NCI-H748 treated with DMSO at 0.1 percent for 48 hours (cell line): ENCODE results near the gene ZNF277.
"Not testable (repeated sequence)": the region's sequence is repeated elsewhere in the genome, so short reads cannot be mapped to it uniquely, and the experiment has no call there.

ENCODE experiments used
- DNase-seq: peaks from one replicate; lab custom pipeline; 2025; lab: John Stamatoyannopoulos, UW

Gene ZNF277

DNA sequence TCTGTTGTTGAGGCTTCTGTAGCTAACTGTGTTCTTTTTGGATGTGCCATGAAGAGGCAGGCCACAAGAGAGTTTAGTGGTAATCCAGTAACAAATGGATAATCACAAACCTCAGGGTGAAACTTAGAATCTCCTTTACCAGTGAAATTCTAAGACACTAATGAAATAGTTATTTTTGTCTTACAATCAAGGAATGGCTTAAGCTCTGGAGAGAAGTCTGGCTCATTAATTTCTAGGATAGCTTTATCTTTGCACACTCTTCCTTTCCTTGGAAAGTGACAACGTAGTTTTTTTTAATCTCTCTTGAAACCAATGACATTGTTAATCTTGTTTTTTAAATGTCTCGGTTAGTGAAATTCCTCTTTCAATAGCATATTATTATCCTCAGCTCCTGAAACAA lies 150.1 kb downstream of the ZNF277 start:
- no peak for DNase-seq

DNA sequence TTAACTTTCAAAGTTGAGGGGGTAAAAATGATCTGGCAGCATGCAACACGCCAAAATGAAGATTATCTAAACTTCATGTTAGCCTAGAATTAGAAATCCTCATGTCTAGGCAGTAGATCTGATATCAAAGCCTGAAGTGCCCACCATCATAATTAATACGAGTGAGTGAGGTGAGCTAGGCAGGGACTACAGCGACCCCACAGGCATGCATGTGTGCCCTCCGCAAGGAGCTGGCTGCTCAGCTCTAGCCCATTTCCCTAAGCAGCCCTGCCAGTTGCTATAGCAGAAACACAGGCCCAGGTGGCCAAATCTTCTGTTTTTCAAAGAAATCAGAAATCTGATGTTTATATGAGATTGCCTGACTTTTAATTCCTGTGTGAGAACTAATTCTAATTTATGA lies 150.6 kb downstream of the ZNF277 start:
- no peak for DNase-seq

DNA sequence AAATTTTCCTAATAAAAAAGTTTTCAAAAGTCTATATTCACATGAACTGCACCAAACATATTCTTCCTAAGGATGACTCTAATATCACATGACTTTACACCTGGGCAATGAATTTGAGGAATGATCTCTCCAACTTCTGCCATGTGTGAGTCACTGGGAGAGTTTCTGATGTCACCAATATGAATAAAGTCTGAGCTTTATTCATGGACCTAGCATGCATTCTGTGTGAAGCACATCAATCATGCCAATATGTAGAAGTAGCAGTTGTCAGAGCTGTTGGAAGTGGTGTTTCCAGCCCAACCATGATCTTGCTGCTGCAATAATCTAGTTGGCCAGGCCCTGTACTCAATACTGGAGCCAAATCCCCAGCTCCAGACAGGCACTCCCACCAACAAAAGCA lies 152.0 kb downstream of the ZNF277 start:
- no peak for DNase-seq

DNA sequence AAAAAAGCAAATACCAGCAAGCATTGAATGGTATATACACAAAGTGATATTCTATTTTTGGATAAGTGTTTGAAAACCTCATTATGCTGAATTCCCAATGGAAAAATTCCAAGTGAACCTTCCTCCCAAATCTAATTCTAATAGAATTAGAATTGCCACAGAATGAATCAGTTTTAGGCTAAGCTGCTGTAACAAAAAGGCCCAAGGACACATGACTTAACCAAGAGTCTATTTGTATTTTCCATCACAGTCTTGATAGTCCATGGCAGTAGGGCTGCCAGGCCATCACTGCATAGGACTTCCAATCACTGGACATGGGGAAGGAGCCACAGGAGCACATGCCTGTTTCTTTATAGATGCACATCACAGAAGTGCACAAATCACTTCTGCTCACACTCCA lies 152.6 kb downstream of the ZNF277 start:
- DNase-seq: no peak

DNA sequence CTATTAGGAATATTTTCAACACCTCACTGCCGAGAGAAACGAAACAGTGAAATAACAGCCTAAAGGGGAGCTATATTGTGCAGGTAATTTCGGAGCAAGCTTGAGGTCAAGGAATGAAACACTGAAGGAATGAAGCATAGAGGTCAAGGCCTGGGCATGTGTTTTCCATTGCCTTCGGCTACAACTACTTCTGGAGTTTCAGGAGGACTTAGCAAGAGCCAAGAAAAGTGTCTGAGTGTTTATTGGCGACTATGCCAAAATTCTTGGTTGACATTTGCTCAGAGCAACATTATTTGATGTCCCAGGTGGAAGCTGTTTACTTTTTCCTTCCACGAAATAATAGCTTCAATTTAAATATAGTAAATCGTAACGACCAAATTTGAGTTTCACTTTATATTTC lies 154.2 kb downstream of the ZNF277 start:
- DNase-seq: no peak

- DNase-seq: no peak
These were observed 154.7 kb downstream of the ZNF277 start for GRCh38 chr7:112361154-112361553.

GRCh38 chr7:112362053-112362650 lies 155.7 kb downstream of the ZNF277 start:
- DNase-seq: no peak

DNA sequence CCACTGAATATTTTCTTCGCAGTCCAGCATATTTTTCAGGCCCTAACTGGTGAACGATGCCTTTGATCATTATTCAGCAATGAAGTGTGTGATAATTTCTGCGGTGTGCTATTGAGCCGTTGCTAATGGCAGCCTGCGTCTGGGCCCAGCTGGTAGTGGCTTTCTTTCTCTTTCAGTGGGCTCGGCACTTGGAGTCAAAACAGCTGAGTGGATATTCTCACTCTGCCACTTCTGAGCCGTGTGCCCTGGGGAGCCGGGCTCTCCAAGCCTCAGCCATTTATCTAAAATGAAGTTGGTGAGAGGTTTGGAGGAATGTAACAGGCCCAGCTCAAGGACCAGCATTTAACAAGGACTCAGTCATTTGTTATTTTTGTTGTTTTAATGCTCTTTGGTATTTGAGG lies 156.2 kb downstream of the ZNF277 start:
- no peak for DNase-seq

DNA sequence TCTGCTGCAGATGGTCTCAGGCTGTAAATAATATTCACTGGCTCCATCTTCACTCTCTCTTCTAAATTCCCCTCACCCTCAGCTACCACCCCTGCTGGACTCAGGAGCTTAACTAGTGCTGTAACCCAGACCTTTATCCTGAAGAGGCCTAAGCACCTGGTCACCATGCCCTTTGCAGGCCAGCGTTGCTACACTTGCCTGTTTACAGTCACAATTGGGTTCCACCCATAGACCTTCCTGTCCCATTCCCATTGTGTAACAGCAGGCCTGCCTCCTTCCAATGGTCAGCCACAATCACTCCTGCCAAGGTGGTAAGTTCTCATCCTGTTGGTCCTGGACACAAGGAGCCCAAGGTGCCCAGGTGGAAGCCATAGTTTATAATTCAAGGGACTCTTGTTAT lies 157.9 kb downstream of the ZNF277 start:
- DNase-seq: no peak

DNA sequence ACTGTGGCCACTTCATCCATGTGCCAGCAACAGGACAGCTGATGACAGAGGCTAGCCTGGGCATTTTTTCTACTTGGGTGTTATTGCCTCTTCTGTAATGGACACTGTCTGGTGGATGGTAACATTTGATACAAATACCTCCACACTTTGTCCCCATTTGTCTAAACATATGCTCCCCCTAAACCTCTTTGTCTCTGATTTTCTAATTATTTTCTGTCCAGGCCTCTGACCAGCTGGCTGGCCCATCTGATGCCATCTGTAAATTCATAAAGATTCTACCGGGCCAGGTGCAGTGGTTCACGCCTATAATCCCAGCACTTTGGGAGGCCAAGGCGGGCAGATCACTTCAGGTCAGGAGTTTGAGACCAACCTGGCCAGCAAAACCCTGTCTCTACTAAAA lies 159.1 kb downstream of the ZNF277 start:
- DNase-seq: no peak

DNA sequence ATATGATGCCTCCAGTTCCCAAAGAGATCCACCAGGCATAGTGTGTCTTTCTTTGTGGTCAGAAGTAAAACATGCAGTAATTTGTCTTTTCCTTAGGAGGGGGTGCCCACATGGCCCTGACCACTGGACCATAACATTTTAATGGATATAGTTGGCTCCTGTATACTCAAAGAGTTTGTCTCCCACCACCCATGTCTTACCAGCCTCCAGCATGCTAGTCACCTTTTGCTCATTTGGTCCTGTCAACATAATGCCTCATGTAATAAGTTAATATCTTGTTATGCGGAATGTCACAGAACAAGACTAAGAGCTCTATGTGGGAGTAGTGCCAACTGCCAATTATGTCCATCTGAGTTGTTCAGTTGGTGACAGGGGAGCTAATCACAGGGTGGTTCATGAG lies 160.4 kb downstream of the ZNF277 start:
- no peak for DNase-seq

GRCh38 chr7:112370436-112370835 lies 163.9 kb downstream of the ZNF277 start:
- peak; percentile 27 for DNase-seq

DNA sequence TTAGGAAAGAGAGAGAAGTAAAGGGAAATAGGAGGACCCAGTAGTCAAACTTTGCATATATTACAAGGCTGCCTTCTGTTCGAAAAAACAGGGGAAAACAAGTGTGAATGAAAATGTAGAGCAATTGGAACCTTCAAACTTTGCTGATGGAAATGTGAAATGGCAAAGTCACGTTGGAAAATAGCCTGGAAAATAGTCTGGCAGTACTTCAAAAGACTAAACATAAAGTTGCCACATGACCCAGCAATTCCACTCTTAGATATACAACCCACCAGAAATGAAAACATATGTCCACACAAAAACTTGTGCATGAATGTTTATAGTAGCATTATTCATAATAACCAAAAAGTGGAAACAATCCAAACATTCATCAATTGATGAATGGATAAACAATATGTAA lies 165.2 kb downstream of the ZNF277 start:
- no peak for DNase-seq

DNA sequence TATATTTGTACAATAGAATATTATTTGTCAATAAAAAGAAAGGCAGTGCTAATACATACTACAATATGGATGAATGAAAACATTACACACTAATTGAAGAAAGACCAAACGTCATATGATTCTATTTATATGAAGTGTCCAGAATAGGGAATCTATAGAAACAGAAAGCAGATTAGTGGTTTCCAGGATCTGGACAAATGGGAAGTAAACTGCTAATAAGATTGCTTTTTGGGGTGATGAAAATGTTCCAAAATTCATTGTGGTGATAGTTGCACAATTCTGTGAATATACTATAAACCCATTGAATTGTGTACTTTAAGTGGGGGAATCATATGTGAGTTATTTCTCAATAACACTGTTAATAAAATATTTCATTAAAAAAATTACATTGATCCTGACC lies 165.6 kb downstream of the ZNF277 start:
- no peak for DNase-seq

DNA sequence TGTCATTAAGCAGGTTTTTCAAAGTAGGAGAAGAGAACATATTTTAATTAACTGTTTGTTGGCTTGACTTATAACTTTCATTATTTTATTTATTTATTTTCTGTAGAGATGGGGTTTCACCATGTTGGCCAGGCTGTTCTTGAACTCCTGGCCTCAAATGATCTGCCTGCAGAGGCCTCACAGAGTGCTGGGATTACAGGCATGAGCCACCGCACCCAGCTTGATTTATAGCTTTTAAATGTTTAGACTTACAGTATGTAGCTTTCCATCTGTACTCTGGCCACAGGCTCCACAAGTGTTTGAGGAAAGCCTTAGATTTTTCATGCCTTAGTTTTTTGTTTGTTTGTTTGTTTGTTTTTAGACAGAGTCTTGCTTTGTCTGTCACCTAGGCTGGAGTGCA lies 171.1 kb downstream of the ZNF277 start:
- DNase-seq: no peak

DNA sequence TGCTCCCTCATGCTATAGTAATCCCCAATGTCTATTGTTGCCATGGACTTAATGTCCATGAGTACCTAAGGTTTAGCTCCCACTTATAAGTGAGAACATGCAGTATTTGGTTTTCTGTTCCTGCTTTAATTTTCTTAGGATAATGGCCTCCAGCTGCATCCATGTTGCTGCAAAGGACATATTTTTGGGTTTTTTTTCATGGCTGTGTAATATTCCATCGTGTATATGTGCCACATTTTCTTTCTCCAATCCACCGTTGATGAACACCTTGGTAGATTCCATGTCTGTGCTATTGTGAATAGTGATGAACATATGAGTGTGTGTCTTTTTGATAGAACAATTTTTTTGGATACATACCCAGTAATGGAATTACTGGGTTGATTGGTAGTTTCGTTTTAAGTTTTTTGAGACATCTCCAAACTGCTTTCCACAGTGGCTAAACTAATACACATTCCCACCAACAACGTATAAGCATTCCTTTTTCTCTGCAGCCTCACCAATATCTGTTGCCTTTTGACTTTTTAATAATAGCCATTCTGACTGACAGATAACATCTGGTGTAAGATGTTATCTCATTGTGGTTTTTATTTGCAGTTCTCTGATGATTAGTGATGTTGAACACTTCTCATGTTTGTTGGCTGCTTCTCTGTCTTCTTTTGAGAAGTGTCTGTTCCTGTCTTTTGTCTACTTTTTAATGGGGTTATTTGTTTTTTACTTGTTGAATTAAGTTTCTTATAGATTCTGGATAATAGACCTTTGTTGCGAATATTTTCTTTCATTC lies 175.0 kb downstream of the ZNF277 start:
- peak; percentile 58 for DNase-seq

- DNase-seq: no peak
These were observed 177.3 kb downstream of the ZNF277 start for GRCh38 chr7:112383671-112384417.

DNA sequence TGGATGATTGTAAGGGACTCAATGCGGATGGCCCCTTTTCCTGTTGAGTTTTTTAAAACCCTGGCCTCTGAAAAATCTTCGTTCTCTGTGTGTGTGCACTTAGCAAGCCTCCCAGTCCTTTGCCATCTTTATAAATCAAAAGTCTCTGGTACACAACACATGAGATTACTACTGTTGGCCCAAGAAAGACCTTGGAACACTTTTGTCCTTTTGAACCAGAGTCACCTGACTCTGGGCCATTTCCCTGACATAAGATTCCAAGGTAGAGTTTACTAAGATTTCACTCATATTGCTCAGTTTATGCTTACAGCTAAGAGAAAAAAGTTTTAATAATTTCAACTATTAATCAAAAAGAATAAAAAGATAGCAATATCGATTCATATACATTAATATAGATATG lies 179.0 kb downstream of the ZNF277 start:
- no peak for DNase-seq

GRCh38 chr7:112386619-112387018 lies 180.1 kb downstream of the ZNF277 start:
- no peak for DNase-seq

- no peak for DNase-seq
These were observed 183.7 kb downstream of the ZNF277 start for GRCh38 chr7:112390167-112390566.

DNA sequence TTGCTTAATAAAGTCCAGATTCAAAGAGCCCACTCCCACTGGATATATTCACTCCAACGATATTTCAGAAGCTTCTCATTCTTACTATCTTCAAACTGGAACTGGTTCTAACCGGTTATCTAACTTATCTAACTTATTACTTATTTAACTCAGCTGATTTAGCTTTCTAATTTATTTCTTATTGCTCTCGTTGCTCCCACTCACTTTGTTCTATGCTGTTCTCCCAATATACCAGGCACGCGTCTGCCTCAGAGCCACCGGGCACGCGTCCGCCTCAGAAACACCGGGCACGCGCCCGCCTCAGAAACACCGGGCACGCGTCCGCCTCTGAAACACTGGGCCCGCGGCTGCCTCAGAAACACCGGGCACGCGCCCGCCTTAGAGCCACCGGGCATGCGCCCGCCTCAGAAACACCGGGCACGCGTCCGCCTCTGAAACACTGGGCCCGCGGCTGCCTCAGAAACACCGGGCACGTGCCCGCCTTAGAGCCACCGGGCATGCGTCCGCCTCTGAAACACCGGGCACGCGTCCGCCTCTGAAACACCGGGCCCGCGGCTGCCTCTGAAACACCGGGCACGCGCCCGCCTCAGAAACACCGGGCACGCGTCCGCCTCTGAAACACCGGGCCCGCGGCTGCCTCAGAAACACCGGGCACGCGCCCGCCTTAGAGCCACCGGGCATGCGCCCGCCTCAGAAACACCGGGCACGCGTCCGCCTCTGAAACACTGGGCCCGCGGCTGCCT lies 184.8 kb downstream of the ZNF277 start:
- not testable (repeated sequence) for DNase-seq

DNA sequence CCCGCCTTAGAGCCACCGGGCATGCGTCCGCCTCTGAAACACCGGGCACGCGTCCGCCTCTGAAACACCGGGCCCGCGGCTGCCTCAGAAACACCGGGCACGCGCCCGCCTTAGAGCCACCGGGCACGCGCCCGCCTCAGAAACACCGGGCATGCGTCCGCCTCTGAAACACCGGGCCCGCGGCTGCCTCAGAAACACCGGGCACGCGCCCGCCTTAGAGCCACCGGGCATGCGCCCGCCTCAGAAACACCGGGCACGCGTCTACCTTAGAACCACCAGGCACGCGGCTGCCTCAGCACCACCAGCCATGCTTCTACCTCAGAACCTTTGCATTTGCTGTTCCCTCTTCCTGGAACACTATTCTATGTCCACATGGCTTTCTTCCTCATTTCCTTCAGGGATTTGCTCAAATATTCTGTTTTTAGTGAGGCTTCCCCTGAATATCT lies 185.4 kb downstream of the ZNF277 start:
- peak; percentile 67 for DNase-seq
